Kidney epithelial cell (primary cell): ENCODE data around the gene WDR90. TPM values are rescaled to one million over a fixed set of nuclear protein-coding genes. Genes with fewer than 3 reads are reported as not detected.
"Not testable (repeated sequence)": the region's sequence is repeated elsewhere in the genome, so short reads cannot be mapped to it uniquely, and the experiment has no call there.

Experiments used
- DNase-seq: peaks from one replicate; pipeline ENCODE4 v3.0.0-alpha.2; 2010; ENCODE audit warnings: low read depth
- H3K27me3 ChIP-seq: 2 replicates; pipeline ENCODE4 v1.6.0; 2011; ENCODE audit warnings: low read length; ENCODE audit not compliant: control insufficient read depth, insufficient read depth
- H3K36me3 ChIP-seq: 2 replicates; pipeline ENCODE4 v1.5.1; 2011; ENCODE audit warnings: low read length; ENCODE audit not compliant: control insufficient read depth, insufficient read depth
- H3K4me3 ChIP-seq: 2 replicates; pipeline ENCODE4 v1.5.1; 2011; ENCODE audit warnings: low read depth, mild to moderate bottlenecking, control low read depth, low read length
- CTCF ChIP-seq: IDR thresholded peaks from 2 replicates; pipeline ENCODE4 v1.5.1; 2011; ENCODE audit warnings: mild to moderate bottlenecking, moderate library complexity, low read length, control low read depth, inconsistent platforms; ENCODE audit not compliant: insufficient read depth, poor library complexity, severe bottlenecking
- total RNA-seq: library from RNA; depleted of rRNA; stranded (reverse); fragments of >200 nt; gene quantifications from 2 replicates; pipeline ENCODE4 v1.2.3, GENCODE V29; 2015

Gene WDR90
- total RNA-seq, 1 donor from 2014 or later: 17.0 TPM

- H3K27me3 ChIP-seq: peaks cover 47% of the 10 kb centered on the region
- H3K4me3 ChIP-seq: no peak overlapping the region
- peak; percentile 88 for TF ChIP-seq CTCF
- H3K36me3 ChIP-seq: no peaks in the 10 kb centered on the region
- no peak for DNase-seq
These were observed 62.6 kb downstream of the WDR90 start for GRCh38 chr16:711548-712320.

- not testable (repeated sequence) for H3K4me3 ChIP-seq, H3K36me3 ChIP-seq
- peaks cover 36% of the 10 kb centered on the region for H3K27me3 ChIP-seq
- peak; percentile 94 for DNase-seq
- peak; percentile 53 for TF ChIP-seq CTCF
These were observed 63.6 kb downstream of the WDR90 start for GRCh38 chr16:712740-713250.

- DNase-seq: no peak
- no peaks in the 10 kb centered on the region for H3K36me3 ChIP-seq
- no peak overlapping the region for H3K4me3 ChIP-seq
- no peak for TF ChIP-seq CTCF
- peaks cover 24% of the 10 kb centered on the region for H3K27me3 ChIP-seq
These were observed 64.9 kb downstream of the WDR90 start for GRCh38 chr16:714079-714478.

- Histone ChIP-seq H3K27me3 (peaks cover 16% of the 10 kb centered on the region), H3K4me3 (peak within 1 kb of the TSS; percentile 55), H3K36me3 (no peaks in the 10 kb centered on the region)
- no peak for TF ChIP-seq CTCF
- no peak for DNase-seq
These were observed 65.7 kb downstream of the WDR90 start, which contains the start of gene METRN for GRCh38 chr16:714558-715476. METRN (plus strand) TSS chr16:715118; CDS start chr16:715290, 172 bp downstream.

GRCh38 chr16:715477-716199 is 66.5 kb downstream of the WDR90 start:
- H3K4me3 ChIP-seq: peak overlapping the region; percentile 55
- no peaks in the 10 kb centered on the region for H3K36me3 ChIP-seq
- DNase-seq: no peak
- H3K27me3 ChIP-seq: peaks cover 8% of the 10 kb centered on the region
- no peak for TF ChIP-seq CTCF
